GM18508 (cell line): ENCODE results near the gene PRSS3.
"Not testable (repeated sequence)": the region's sequence is repeated elsewhere in the genome, so short reads cannot be mapped to it uniquely, and the experiment has no call there.

Experiments used
- ATAC-seq: cut with Tn5 transposase; IDR thresholded peaks from one replicate; pipeline ENCODE4 v1.9.1; 2021; ENCODE audit warnings: moderate number of reproducible peaks; ENCODE audit not compliant: insufficient read depth, unreplicated experiment

PRSS3 gene

DNA sequence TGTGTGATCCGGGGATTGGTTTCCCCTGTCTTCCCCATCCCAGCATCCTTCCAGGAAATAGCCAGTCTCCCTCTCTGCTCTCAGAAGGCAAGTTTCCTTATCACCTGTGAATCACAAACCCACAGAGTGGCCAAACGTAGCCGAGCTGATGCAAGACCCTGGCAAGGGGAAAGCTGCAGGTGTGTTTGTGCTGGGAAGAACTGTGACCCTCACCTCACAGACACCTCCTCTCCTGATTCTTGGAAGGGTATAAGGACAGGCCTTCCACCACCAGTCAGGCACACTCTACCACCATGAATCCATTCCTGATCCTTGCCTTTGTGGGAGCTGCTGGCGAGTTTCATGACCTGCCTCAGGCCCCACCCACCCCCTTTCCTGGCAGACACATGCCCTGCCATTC, at the start of gene PRSS3:
Gene PRSS3 (plus strand): TSS at position 281 of the 400 bp plus-strand sequence. CDS start 13 bp downstream, at position 294.
- ATAC-seq = no peak

- ATAC-seq = no peak
These were observed 46.6 kb upstream of the PRSS3 start for GRCh38 chr9:33748633-33749304.

GRCh38 chr9:33749305-33749654, 46.1 kb upstream of the PRSS3 start:
- ATAC-seq = not testable (repeated sequence)

GRCh38 chr9:33750307-33750838, 45.0 kb upstream of the PRSS3 start:
- no peak for ATAC-seq

GRCh38 chr9:33750839-33751339, 44.5 kb upstream of the PRSS3 start:
- ATAC-seq = no peak

DNA sequence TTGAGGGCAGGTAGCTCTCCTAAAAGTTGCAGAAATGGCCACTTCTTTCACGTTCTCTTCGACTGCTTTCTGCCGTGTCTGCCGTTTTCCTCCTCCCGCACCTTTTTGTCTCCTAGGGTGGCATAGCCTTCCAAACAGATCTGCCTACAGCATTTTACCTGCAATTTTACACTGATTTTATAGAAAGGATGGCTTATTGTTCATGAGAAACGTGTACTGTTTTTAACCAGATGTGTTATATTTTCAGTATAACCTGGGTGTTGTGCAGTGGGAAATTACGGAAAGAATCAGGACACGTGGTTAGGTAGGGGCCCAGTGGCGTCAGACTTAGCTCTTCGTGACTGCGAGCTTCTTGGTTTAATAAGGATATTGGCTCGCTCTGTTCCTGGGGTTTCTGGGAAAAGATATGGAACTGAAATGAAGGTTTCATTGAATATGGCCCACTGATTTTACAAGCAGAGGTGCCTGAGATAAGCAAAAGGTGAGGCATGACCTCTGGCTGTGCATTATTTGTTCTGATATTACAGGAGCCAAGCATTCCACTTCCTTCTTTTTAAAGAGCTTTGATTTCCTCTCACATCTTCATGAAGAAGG, 43.7 kb upstream of the PRSS3 start:
- no peak for ATAC-seq

GRCh38 chr9:33752130-33752637, 43.2 kb upstream of the PRSS3 start:
- no peak for ATAC-seq

- not testable (repeated sequence) for ATAC-seq
These were observed 42.6 kb upstream of the PRSS3 start for GRCh38 chr9:33752789-33753188.

DNA sequence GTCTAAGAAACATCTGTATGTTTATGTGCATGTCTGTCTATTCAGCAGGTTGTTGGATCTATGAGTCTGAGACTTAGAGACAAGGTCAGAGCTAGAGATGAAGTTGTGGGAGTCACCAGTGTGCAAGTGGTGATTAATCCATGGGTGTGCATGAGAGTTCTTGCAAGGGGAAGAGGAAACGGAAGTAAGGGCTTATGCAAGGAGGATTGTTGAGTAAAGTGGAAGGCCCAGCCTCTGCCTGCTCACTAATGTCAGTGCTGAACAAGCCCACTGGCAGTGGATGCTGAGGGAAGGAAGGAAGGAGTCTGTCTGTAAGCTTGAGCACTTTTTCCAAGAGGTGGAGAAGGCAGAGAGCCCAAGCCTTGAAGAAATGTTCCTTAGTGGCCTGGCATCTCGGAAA, 35.7 kb upstream of the PRSS3 start:
- not testable (repeated sequence) for ATAC-seq

GRCh38 chr9:33762343-33762742, 33.0 kb upstream of the PRSS3 start:
- no peak for ATAC-seq

DNA sequence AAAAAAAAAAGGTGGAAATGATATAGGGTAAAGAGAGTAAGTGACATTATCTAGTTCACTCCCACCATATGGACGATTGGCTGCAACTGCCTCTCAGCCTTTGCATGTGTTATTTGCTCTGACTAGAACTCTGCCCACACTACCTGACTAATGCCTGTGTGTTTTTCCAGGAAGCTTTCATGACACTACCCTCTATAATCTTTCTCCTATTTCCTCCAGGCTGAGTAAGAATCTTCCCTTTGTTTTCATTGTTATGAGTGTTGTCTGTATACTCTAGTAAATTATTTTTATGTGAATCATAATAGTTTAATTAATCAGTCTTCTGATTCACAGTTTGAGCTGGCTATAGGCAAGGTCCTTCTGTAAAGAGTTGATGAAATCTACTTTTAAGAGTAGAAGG, 31.7 kb upstream of the PRSS3 start:
- ATAC-seq = not testable (repeated sequence)

GRCh38 chr9:33765411-33765810, 29.9 kb upstream of the PRSS3 start:
- no peak for ATAC-seq

GRCh38 chr9:33770156-33770880, 25.0 kb upstream of the PRSS3 start:
- ATAC-seq = not testable (repeated sequence)

DNA sequence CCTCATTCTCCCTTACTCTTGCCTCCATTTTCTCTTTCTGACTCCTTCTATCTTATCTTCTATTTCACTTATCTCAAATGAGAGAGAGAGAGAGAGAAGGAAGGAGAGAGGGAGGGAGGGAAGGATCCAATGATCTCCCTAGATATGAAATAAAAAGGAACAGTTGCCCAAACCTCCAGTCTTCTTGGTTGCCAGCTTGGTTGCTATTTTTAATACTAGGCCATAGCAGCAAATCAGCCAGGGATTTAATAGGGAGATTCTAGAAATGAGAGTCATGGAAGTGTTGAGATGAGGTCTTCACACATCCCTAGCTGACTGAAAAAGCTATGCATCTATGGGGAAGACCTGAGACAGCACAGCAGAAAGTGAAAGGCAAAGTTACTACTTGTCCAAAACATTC, 22.2 kb upstream of the PRSS3 start:
- ATAC-seq = not testable (repeated sequence)

- not testable (repeated sequence) for ATAC-seq
These were observed 21.2 kb upstream of the PRSS3 start for GRCh38 chr9:33774074-33774659.

DNA sequence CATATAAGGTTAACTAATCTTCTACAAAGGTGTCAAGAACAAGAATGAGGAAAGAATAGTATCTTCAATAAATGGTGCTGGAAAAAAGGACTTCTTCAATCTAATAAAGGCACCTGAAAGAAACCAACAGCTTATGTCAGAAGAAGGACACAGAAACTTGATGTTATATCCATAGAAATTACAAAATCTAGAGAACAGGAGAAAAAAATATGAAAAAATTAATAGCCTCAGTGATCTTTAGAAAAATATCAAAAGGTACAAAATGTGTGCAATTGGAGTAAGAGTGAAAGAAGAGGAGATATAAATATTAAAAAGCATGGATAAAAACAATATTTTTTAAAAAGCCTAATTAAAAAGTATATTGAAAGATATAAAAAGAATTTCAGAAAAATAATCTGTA, 18.8 kb upstream of the PRSS3 start:
- ATAC-seq = no peak

GRCh38 chr9:33778700-33779351, 16.5 kb upstream of the PRSS3 start:
- ATAC-seq = peak; percentile 59

DNA sequence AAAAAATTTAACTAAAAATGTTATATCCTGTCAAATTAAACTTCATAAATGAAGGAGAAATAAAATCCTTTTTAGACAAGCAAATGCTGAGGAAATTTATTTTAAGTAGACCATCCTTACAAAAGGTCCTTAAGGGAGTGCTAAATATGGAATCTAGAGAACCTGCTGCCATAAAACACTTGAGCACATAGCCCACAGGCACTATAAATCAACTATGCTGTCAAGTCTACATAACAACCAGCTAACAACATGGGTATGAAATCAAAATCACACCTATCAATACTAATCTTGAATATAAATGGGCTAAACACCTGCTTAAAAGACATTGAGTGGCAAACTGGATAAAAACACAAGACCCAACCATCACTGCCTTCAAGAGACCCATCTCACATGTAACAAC, 15.1 kb upstream of the PRSS3 start:
- no peak for ATAC-seq

DNA sequence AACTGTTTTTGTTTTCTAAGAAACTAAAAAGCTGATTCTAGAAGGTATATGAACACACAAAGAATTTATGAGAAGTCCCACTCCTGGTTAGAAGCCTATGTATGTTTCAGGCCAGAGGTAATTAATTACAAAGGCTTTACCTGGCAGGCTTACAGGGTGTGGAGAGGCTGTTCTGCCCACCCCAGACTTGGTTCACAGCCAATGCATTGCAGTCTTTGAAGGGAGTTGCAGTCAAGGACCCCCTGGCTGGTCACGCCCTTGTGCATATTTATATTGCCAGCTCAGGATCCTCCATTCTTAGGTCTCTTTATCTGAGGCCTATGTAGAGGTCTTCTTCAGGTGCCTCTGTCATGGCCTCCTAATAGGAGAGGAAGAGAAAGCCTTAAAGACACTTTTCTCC, 13.6 kb upstream of the PRSS3 start:
- ATAC-seq = no peak
